Fibroblast of peridontal ligament (primary cell): ENCODE data around the gene SLC6A6.
A peak's percentile ranks its signal among the peaks of the same experiment; 100 is the strongest.
"Not testable (repeated sequence)": the region's sequence is repeated elsewhere in the genome, so short reads cannot be mapped to it uniquely, and the experiment has no call there.

ENCODE experiments used
- DNase-seq: peaks from one replicate; pipeline ENCODE4 v3.0.0-alpha.2; 2010; ENCODE audit errors: extremely low read depth

Gene SLC6A6

GRCh38 chr3:14505001-14505802, 102.8 kb downstream of the SLC6A6 start:
- DNase-seq = no peak

GRCh38 chr3:14505803-14506500, 103.5 kb downstream of the SLC6A6 start:
- DNase-seq = no peak

DNA sequence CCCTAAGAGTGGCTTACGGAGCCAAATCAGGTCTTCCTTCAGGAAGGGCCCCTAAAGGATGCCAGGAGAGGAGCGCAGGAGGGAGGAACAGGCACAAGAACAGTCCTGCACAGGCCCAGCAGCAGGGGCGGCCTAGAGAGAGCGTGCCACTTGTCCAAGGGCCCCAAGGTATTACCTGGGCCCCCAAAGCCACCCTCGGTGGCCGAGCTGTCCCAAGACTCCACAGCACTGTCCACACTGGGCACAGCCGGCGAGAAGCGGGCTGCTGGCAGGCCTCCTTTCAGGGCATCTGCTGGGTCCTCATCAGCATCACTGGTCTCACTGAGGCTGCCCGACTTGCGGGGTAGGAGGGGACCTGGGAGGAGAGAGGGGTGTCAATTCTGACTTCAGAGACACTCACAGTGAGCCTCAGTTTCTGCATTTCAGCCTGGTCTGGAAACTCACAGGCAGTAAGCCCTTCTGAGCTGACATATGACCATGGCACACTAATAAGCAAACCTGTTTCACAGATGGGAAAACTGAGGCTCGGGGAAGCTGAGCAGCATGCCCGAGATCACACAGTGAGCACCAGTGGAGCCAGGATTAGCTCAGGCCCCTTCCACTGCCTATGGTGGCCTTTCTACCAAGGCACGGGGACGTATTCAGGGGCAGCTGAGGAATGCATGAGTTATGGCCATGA, 104.4 kb downstream of the SLC6A6 start:
- no peak for DNase-seq

DNA sequence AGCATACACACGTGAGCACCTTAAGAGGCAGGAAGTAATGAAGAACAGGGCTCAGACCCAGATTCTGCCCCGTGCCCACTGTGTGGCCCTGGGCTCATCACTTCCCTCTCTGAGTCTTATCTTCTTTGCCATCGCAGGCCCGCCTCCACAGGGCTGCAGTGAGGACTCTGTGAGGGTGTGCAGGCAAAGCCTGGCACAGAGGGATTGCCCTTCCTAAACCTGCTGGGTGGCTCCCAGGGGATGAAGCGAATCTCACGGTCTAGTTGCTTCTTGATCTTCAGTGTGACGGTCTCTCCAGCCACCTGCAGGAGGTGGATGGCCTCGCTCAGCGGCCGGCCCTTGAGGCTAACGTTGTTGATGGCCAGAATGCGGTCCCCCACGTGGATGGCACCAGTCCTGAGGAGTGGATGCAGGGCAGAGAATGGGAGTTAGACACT, 104.9 kb downstream of the SLC6A6 start:
- DNase-seq = no peak

GRCh38 chr3:14507757-14508504, 105.5 kb downstream of the SLC6A6 start:
- no peak for DNase-seq

- no peak for DNase-seq
Observed at GRCh38 chr3:14508505-14508819, 106.1 kb downstream of the SLC6A6 start.

- DNase-seq = peak; percentile 15
Observed at GRCh38 chr3:14508966-14509795, 106.8 kb downstream of the SLC6A6 start.

DNA sequence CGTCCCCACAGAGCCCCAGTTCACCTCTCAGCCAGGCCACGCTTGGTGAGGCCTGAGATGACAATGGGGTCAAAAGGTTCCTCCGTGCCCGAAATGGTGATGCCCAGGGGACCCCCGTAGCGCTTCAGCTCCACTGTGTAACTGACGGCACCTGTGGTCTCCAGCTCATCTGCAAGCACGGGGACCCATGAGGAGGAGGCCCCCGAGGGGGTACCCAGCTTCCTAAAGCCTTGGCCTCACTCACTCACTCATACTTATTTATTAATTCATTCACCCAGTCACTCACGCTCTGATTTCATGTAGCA, 107.3 kb downstream of the SLC6A6 start:
- DNase-seq = no peak

DNA sequence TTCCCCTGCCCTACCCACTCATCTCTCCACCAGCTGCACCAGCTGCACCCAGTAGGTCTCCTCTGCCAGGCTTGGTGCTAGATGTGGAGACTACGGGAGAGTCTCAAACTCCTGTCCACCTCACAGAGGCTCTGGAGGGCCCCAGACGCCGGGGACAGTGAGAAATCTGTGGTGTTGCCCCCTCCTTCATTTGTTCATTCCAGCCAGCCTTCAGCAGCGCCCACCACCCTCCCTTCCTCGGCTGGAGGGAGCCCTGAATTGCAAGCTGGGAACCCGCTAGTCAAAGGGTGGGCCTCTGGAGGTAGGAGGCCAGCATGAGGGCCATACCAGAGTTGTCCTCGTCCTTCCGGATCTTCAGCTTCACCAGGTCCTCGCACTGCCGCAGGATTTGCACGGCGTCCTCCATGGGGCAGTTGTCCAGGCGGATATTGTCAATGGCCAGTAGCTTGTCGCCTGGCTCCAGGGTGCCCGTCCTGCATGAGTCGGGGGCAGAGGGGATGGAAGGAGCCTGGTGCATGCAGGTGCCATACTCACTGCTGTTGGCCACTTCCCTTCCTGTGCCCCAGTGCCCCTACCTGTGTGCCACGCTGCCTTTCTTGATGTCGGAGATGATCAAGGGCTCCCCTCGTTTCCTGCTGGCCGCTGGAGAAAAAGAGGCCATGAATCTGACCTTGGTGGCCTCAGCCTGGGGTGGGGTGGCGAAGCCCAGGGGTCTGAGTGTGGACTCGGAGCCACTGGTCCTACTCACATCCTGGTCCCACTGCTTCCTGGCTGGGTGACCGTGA, 108.6 kb downstream of the SLC6A6 start:
- no peak for DNase-seq

DNA sequence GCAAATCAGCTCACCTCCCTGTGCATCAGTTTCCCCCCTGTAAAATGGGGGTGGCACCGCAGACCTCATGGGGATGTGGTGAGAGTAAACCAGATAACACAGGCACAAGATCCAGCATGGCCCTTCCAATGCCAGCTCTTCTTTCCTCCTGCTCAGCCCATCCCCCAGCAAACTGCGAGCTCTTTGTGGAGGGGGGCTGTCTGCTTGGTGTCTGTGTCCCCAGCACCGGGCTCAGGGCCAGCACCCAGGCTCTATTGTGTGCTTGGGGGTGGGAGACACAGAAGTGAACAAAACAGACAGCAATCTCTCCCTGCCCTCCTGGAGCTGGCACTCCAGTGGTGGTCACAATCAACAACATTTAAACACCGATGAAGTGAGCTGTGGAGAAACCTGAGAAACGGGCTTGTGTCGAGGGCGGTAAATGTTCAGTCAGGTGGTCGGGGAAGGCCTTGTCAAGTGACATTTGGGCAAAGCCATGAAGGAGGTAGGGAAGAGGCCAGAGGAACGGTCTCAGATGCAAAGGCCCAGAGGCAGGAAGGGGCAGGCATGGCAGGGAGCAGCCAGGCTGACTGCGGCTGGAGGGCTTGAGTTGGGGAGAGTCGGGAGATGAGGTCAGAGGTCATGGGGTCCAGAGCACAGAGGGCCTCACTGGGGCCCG, 109.3 kb downstream of the SLC6A6 start:
- no peak for DNase-seq

GRCh38 chr3:14512281-14512941, 110.0 kb downstream of the SLC6A6 start:
- no peak for DNase-seq

DNA sequence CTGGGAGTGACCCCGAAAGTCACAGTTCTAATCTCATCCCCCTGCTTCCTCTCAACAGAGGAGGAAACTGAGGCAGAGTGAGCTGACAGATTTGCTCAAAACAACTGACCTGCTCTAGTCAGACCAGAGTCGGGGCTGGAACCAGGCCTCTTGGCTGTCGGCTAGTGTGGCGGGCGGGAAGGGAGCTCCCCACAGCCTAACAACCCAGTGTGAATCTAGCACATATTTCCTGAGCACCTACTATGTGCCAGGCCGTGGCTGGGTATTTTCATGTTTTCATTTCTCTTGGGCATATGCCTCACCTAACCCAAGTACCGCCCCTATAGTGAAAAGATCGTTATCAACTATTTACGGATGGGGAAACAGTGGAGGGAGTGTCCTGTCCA, 110.5 kb downstream of the SLC6A6 start:
- DNase-seq = no peak

- no peak for DNase-seq
Observed at GRCh38 chr3:14513566-14514322, 111.3 kb downstream of the SLC6A6 start.

DNA sequence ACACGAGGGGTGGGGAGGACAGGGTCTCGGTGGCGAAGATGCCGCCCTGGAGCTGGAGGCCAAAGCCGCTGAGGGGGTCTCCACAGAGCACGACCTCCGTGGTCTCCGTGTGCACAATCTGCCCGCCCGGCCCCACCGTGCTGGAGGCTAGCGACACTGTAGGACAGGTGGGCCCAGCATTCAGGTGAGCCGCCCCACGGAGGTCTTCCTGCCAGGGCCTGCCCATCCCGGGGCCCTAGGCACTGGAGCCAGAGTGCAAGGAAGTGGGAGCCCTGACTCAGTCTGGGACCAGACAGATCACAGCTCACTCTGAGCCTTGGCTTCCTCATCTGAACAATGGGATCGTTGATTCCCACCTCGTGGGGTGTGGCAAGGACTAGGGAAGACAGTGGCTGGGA, 111.9 kb downstream of the SLC6A6 start:
- DNase-seq = no peak

- DNase-seq = not testable (repeated sequence)
Observed at GRCh38 chr3:14515526-14515925, 113.1 kb downstream of the SLC6A6 start.

DNA sequence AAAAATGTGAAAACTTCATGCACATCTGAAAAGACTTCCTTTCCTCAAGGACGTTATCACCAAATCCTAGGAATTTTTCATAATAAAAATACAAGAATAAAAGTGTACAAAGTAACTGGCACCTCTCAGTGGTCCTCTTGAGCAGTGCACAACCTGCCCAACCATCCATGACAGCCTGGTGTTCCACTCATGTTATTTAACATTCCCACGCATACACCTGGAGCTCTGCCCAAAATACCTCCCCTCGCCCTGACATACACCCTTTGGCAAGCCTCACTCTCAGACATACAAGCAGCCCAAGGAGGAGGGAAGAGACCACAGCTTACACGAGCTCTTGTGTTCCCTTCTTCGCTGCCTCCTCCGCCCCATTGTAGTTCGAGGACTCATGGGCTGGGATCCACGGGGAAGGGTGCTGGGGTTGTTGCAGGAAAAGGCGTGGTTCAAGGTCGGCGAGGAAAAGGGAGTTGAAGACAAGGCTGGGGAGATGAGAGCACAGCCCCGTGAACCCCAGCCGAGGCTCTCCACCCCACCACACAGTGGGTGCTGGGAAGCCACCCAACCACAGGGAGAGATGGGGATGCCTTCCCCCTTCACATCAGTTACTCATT, 114.4 kb downstream of the SLC6A6 start:
- DNase-seq = no peak

DNA sequence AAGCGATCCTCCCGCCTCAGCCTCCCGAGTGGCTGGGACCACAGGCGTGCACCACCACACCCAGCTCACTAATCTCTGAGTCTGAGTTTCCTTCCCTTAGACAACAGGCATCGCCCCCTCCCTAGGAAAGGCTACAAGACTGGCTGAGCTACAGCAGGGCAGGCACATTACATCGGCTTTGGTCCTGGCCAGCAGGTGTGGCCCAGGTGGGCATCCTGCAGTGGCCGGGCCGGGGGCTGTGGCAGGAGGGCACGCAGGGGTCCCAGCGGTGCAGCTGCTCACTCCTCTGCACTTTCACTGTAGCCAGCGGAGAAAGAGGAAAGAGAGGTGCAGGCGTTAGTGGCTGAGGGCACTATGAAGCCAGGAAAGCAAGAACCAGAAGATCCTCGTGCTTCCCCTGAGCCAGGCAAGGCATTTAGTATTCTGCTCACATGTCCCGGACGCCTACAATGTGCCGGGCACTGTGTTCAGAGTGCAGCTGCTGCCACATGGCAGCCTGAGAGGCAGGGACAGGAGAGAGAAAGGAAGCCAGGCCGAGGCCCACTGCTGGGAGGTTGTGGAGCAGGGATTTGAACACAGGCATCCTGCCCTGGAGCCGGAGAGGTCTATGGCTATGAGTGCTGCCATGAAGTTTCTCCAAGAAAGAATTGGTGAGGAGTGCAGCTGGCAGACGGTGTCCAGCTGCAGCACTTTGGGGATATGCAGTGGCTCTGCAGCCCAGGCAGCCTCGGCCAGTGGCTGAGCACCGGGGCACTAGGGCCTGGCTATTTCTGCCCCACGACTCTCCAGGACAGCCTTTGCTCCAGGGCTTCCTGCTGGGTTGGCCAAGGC, 115.4 kb downstream of the SLC6A6 start:
- no peak for DNase-seq

DNA sequence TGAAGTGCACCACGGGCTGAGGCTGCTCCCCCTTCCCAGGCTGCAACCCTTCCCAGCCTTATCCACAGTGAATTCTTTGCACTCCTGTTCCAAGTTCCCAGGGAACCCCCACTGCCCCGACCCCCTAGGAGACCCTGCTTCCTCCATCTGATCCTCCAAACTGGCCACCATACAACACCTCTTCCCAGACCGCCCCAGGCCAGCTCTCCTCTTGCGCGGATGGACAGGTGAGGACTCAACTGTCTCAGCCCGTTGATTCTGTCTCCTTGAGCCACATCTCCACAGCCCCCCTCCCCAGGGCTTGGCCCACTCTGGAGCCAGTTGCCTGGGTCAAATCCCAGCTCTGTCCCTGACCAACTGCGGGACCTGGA, 116.0 kb downstream of the SLC6A6 start:
- DNase-seq = no peak
